HG03135 (cell line): ENCODE results near the gene GEMIN5.
"Not testable (repeated sequence)": the region's sequence is repeated elsewhere in the genome, so short reads cannot be mapped to it uniquely, and the experiment has no call there.

Experiments used
- ATAC-seq: cut with Tn5 transposase; IDR thresholded peaks from one replicate; pipeline ENCODE4 v1.9.1; 2021; ENCODE audit warnings: mild to moderate bottlenecking, moderate library complexity; ENCODE audit not compliant: unreplicated experiment

Gene GEMIN5

GRCh38 chr5:154945695-154946301 lies 7.8 kb upstream of the GEMIN5 start:
- no peak for ATAC-seq

GRCh38 chr5:154944716-154945115 lies 6.7 kb upstream of the GEMIN5 start:
- no peak for ATAC-seq

GRCh38 chr5:154943527-154943926 lies 5.5 kb upstream of the GEMIN5 start:
- no peak for ATAC-seq

GRCh38 chr5:154940772-154941620 lies 3.0 kb upstream of the GEMIN5 start, which contains the start of gene MRPL22:
Gene MRPL22 (plus strand): TSS chr5:154941073. CDS start chr5:154941111, 38 bp downstream.
- ATAC-seq: peak; percentile 48

- no peak for ATAC-seq
Measured at GRCh38 chr5:154940375-154940771, 2.4 kb upstream of the GEMIN5 start.

- not testable (repeated sequence) for ATAC-seq
Measured at GRCh38 chr5:154939387-154939786, 1.4 kb upstream of the GEMIN5 start.

GRCh38 chr5:154937186-154937717 lies 759 bp downstream of the GEMIN5 start:
- ATAC-seq: no peak

- ATAC-seq: no peak
Measured at GRCh38 chr5:154934881-154935280, 3.1 kb downstream of the GEMIN5 start.

- no peak for ATAC-seq
Measured at GRCh38 chr5:154933537-154933936, 4.5 kb downstream of the GEMIN5 start.

- ATAC-seq: no peak
Measured at GRCh38 chr5:154923441-154924430, 14.3 kb downstream of the GEMIN5 start.

GRCh38 chr5:154917757-154918156 lies 20.3 kb downstream of the GEMIN5 start:
- ATAC-seq: no peak

GRCh38 chr5:154916874-154917273 lies 21.1 kb downstream of the GEMIN5 start:
- no peak for ATAC-seq

GRCh38 chr5:154905601-154906000 lies 32.4 kb downstream of the GEMIN5 start:
- ATAC-seq: not testable (repeated sequence)

- ATAC-seq: no peak
Measured at GRCh38 chr5:154901913-154902312, 36.1 kb downstream of the GEMIN5 start.

GRCh38 chr5:154901276-154901675 lies 36.7 kb downstream of the GEMIN5 start:
- no peak for ATAC-seq

GRCh38 chr5:154900066-154900465 lies 37.9 kb downstream of the GEMIN5 start:
- ATAC-seq: no peak

GRCh38 chr5:154899151-154899816 lies 38.7 kb downstream of the GEMIN5 start:
- ATAC-seq: no peak

- no peak for ATAC-seq
Measured at GRCh38 chr5:154898210-154898609, 39.8 kb downstream of the GEMIN5 start.

GRCh38 chr5:154896562-154897165 lies 41.3 kb downstream of the GEMIN5 start:
- ATAC-seq: no peak
